ENCODE data around the gene CHKB. TPM values are rescaled to one million over a fixed set of nuclear protein-coding genes. Genes with fewer than 3 reads are reported as not detected.

Gene CHKB
- total RNA-seq, 2 donors from 2014 or later: 30.1 to 31.6 TPM

DNA sequence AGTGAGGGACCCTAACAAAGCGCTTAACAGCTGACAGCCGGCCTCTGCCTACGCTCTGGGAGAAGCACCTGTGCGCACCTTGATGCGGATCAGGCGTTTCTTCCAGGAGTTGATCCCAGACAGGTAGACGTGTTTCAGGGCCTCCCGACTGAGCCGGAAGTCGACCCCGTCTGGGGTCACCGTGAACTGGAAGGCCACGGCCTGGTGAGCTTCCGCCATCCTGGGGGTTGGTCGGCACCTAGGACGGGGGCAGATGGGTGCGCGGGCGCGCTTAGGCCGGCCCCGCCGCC, 5.0 kb downstream of the CHKB start:
- intact Hi-C loops (cut with DNase I): no loop called here
- DNase-seq (ENCODE audit: low spot score): peak; percentile 66

DNA sequence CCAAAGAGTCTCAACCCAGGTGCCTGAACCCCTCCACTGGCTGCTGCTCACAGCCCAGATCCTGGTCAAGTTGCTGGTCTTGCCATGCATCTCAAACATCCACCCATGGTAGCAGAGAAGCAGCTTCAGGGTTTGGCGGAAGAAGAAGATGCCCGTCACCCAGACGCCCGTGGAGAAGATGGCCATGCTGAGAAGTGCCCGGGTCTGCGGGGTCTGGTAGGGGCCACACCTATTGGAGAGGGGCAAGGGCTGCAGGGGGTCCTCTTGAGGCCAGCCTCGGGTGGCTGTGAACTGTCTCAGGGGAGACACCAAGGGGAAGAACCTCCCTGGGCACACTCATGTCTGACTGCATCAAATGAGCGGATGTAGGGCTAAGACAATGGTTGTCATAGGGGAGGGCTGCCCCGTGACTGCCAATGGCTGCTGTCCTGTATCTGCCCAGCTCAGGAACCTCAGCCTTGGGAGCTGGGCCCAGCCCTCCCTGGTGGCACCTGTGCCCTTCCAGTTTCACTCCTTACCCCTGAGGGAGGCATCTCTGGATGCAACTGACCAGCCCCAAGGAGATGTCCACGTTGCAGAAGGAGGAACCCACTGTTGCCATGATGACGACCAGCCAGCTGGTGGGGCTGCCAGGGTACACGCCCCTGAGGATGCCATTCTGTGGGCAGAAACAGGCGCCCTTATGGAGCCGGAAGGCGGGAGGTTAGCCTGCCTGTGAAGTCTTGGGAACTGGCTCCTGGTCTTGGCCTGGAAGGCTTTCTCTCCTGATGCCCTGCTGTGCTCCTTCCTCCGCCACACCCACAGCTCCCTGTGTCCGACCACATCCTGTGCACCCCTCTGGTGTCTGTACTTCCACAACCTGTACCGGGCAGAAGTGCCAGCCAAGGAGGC, 5.6 kb downstream of the CHKB start:
- DNase-seq (ENCODE audit: low spot score): peak; percentile 67
- intact Hi-C loops (cut with DNase I): no loop called here

DNA sequence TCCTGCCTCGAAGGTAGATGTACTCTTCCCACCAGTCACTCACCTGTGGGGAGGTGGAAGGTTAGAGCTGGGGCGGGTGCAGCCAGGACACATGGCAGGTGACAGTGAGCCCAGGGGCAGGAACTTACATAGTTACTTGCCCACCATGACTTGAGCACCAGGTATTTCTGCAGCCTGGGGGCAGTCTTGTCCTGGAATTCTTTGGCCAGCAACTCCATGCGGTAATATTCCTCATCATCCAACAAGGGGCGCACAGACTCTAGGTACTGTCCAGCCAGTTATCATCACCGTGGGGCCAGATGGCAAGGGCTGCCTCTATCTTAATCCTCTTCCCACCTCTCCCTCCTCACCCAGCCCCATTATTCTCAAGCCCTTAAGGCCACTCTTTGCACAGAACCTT, 6.6 kb downstream of the CHKB start:
- peak; percentile 43 for DNase-seq (ENCODE audit: low spot score)
- intact Hi-C loops (cut with DNase I): no loop called here

DNA sequence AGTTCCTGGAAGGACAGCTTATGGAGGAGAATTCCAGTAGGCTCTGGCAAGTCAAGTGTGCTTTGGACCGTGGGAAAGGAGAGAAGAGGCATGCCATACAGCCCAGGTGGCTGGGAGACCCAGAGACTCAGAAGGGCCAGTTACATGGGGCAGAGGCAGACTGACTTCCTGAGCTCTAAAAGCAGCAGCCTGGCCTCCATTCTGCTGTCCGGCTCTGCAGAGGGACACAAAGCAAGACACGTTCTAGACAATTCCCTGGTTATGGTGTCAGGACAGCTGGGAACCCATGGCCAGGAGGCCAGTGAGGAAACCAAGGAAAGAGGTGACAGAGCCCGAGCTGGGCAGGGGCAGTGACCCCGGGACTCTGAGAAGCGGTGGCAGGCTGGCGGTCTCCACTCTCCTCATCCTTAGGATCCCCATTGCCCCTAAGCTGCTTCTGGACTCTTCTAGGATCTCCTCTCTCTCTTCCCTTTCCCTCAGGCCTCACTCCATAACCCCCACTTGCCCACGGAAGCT, 7.2 kb downstream of the CHKB start:
- intact Hi-C loops (cut with DNase I): no loop called here
- peak; percentile 52 for DNase-seq (ENCODE audit: low spot score)

DNA sequence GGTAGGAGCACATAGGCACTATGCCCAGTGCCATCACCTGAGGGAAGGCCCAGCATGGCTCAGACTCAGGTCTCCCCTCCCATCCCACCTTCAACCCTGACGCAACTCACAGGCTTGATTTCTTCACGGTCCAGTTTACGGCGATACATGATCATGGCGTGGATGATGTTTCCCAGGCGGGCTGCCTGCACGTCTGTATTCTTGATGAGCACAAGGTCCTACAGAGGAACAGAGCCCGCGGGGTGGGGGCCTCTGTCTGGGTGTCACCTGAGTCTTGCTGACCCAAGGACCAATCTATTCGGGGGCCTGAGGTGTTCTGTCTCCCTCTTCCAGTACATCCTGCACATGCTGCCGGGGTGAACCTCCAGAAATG, 8.3 kb downstream of the CHKB start:
- peak; percentile 55 for DNase-seq (ENCODE audit: low spot score)
- intact Hi-C loops (cut with DNase I): no loop called here

DNA sequence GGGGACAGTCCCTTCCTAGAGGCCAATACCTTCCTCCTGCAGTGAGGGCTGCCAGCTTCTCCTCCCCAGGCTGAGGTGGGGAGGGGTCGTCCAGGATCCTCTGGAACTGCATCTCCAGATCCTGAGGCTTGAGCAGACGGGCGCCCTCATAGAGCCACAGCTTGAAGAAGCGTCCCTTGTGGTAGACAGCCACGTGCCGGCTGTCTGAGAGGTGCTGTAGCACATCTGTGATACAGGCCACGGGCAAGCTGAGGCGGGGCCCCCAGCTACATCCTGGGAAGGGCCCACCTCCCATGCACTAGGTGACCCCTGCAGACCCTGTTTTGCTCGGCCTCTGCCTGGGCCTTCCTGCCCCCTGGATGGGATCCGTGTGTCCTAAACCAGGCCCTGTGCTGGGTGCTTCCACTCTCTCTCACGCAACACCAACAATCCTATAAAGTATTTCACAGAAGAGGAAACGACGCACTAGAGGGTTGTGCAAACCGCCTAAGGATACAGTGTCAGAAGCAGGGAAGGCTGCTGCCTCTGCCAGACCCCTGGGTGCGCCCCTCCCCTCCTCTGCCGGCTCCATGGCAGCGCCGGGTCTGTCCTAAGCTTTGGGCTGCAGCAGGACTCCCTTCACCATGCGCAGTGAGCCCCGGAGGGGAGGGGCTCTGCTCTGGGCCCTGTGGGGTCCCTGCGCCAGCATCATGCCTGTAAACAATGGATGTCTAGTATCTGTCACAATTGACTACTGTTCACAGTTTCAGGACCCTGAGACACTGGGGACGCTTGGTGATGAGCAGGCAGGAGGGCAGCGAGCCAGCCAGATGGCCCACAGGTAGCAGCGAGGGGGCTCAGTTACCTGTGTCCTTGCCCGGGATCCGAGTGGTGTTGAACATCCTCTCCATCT, 8.9 kb downstream of the CHKB start:
- DNase-seq (ENCODE audit: low spot score): peak; percentile 49
- intact Hi-C loops (cut with DNase I): no loop called here

DNA sequence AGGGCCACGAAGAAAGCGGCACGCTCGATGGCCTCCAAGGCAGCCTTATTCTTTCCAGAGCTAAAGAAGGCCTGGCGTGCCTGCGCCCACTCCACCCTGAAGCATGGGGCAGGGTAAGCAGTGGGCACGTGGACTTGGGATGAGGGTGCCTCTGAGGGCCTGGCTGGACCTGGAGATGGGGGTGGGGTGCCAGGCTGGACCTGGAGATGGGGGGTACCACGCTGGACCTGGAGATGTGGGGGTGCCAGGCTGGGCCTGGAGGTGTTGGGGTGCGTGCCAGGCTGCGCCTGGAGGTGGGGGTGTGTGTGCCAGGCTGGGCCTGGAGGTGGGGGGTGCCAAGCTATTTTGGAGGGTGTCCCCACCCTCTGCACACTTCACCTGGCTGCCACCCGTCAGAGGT, 9.7 kb downstream of the CHKB start:
- peak; percentile 59 for DNase-seq (ENCODE audit: low spot score)
- intact Hi-C loops (cut with DNase I): no loop called here

DNA sequence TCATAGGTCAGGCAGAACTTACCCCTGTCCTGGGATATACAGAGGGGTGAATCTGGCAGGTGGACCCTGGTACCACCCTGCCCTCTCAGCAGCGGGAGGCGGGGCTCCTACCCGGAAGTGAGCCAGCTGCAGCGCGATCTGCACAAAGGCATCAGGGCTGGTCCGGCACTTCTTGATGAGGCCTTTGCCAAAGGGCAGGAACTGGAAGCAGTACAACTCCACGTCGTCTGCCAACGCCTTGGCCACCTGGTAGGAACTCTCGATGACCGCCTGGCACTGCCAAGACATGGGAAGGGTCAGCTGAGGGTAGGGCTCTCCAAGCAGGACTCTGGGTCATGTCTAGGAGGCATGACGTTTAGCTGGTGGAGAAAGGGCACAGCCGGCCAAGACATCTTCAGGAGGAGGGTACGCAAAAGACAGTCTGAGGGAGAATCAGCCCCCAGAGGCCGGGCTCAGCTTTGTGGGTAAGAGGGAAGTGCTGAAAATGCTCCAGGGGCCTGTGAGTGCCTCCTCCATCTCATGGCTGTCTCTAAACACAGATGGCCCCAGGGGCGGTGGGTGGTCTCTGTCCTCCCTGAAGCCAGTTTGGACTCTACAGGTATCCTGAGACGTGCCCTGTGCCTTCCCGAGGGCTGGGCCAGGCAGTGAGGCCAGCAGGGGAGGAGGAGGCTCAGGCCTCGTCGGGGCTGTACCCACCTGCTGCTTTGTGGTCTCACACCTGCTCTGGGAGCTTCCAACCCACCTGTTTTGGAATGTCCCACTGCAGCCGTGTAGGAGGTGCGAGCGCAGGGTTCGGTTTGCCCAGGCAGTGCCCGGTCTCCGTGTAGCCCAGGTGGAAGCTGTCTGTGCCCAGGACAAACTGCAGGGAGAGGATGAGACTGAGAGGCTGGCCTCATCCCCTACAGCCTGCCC, 11.1 kb downstream of the CHKB start:
- peak; percentile 74 for DNase-seq (ENCODE audit: low spot score)
- intact Hi-C loops (cut with DNase I): no loop called here

DNA sequence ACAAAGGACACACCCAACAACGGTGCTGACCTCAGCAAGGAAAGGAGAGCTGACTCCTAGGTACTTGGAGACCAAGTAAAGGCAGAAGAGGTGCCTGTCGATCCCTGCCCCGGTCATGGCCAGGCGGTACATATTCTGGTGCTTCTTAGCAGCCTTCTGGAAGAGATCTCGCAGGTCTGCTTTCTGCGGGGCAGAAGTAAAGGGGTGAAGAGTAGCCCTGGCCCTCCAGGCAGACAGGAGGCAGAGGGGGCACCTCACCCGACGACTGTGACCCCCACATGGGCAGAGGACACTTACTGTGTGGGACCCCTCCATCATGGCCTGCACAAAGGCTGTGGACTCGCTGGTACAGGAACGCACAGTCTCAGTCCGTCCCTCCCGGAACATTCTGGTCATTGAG, 11.8 kb downstream of the CHKB start:
- peak; percentile 58 for DNase-seq (ENCODE audit: low spot score)
- intact Hi-C loops (cut with DNase I): no loop called here

DNA sequence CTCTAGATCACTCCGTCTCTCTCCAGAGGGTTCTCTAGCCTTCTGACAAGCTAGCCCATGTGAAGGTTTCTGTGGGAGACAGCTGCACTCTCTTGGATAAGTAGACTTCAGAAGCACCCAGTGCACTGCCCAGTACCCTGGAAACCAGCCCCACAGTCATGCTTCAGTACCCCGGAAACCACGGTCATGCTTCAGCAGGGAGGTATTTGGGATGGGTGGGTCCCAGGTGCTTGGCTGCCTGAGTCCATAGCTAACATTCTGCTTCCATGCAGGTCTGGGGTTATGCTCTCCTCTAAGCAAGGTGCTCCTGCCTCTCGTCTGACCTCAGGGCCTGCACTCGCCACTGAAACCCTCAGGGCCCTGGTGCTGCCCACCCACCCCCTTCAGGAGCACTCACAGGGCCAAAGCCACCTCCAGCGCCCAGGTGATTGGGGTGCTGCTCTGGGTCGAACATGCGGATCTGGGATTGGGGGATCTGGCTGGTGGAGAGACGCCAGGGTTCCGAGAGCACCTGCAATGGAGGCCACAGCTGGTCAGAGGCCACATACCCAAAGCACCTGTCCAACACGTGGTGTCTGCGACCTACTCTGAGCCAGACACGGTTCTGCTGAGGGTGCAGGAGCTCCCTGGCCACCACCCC, 12.6 kb downstream of the CHKB start:
- DNase-seq (ENCODE audit: low spot score): peak; percentile 62
- intact Hi-C loops (cut with DNase I): no loop called here

DNA sequence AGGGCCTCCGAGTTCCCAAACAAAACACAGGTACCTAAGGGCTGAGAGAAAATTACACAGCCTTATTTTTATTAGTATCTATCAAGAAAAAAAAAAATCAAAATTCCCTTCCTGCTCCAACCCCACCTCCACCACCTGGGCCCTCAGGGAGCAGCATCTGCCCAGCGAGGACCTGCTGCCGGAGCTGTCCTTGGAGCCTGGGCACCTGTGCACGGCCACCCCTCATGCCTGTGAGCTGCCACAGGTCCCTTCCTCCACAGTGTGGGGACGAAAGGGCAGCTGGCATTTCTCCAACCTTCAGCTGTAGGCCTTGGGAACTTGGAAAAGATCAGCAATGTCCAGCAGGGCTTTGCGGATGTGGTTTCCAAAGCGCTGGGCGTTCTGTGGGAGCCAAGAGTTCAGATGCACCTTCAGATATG, 13.6 kb downstream of the CHKB start:
- intact Hi-C loops (cut with DNase I): no loop called here

DNA sequence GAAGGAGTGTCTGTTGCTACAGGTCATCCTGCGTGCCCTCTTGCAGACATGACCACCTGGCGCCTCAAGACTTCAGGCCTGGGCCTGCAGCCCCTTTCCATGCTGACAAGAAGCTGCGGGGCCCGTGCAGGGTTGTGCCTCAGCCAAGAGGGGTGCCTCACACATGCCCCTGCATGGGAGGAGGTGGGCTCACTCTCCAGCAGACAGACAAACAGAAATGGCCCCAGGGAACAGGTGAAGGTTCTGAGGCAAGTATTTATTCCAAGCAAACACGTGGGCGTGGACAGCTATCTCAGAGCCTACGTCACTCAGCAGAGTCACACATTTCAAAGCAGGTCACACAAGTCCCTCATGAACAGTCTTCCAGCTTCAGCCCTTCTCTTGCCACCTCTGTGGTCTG, 14.0 kb downstream of the CHKB start:
- DNase-seq (ENCODE audit: low spot score): peak; percentile 73
- intact Hi-C loops (cut with DNase I): no loop called here

More for the DNA sequence above, 13.6 kb downstream of the CHKB start:
- DNase-seq (ENCODE audit: low spot score): peak; percentile 70

DNA sequence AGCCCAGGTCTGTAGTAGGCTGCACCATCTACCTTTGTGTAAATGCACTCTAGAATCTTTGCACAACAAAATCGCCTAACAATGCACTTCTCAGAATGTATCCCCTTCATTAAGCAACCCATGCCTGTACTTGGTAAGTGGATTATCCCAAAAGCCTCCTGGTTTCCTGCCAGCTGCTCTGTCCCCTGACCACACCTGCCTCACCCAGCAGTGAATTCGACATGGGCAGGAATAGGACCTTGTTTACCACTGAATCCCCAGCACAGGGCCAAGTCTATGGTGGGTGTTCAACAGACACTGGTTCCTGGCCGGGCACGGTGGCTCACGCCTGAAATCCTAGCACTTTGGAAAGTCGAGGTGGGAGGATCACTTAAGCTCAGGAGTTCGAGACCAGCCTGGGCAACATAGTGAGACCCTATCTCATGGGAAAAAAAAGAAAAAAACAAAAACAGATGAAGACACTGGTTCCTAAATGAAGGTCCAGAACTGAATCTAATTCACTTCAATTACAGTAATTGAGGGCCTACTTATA, 14.9 kb downstream of the CHKB start:
- intact Hi-C loops (cut with DNase I): no loop called here
- DNase-seq (ENCODE audit: low spot score): no peak

DNA sequence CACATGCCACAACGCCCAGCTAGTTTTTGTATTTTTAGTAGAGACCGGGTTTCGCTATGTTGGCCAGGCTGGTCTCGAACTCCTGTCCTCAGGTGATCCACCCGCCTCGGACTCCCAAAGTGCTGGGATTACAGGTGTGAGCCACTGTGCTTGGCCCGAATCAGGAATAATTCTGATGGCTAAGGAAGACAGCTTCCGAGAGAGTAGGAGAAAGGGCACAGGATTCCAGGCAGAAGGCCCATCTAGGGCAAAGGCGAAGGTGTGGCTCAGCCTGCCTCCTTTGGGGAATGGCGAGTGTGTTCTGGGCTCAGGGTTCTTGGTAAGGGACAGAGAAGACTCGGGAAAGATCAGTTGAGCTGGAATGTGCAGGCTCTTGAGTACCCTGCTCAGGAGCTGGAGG, 18.4 kb downstream of the CHKB start:
- intact Hi-C loops (cut with DNase I): no loop called here
- DNase-seq (ENCODE audit: low spot score): no peak

DNA sequence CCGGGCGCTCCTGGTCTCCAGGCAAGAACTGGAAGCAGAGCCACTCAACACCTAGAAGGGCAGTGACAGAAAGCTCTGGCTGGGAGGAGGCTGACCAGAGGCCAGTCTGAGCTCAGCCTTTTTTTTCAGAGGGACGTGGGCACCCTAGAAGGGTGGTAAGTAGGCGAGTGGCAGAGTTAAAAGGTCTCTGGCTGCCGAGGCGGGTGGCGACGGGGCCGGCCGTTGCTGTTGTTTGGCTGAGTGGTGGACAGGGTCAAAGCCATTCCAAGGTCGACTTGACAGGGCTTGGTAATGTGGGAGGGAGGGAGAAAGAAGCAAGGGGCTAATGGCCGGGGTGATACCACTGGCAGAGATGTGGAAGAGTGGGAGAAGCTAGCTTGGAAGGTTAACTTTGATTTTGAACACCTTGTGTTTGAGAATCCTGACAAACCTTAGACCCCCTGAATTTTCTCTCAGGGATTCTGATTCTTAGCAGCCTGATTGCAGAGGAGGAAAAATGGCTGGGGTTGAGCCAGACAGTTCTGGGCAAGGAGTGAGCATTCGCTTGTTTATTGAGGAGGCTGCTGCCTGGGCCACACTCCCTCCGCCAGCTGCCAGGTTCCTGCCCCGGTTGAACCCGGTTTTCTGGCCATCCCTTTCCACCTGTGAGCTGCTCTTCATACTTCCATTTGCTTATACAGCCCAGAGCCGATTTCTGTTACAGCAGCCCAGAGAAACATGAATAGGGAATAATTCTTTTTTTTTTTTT, 19.1 kb downstream of the CHKB start:
- no peak for DNase-seq (ENCODE audit: low spot score)
- intact Hi-C loops (cut with DNase I): no loop called here

DNA sequence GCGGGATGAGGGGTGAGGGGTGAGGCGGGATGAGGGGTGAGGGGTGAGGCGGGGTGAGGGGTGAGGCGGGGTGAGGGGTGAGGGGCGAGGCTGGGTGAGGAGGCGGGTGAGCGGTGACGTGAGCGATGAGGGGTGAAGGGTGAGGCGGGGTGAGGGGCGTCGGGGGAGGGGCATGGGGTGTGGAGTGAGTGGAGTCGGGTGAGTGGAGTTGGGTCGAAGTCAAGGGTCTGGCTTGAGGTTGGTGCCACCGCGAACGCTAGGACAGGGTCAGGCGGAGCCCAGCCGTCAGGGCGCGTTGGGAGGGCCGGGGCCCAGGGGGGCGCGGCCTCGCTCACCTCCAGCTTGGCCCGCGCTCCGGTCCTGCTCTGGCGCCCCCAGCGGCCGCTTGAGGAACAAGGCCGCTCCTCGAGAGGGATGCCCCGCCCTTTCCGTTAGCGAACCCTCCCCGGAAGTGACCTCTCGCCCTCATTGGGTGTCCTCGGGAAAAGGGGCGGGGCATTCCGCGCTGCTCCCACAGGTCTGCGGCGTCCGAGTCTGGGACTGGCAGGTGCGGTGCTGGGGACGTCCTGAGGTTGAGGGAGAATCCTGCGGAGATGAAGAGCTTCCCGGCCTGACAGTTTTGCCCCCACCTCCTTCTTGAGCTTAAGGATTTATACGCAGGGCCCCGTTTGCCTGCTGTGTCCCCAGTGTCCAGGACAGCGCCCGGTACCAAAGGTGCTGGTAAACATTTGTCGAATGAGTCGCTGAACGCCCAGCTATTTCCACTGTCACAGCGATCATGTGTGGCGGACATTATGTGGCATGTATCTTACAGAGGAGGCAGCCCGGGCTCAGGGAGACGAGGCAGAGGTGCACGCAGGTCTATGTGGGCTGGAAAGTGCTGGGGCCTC, 19.9 kb downstream of the CHKB start, which contains the start of gene SYCE3:
SYCE3 (minus strand) TSS at position 397 of the 890 bp plus-strand sequence. CDS start 6,514 bp downstream, outside the sequence.
- intact Hi-C loops (cut with DNase I): no loop called here
- DNase-seq (ENCODE audit: low spot score): peak; percentile 99
